SH-SY5Y (cell line): Measurements from ENCODE around the gene PTPDC1.

Source experiments
- GATA2 ChIP-seq: IDR thresholded peaks from 2 replicates; pipeline ENCODE4 v1.6.1; 2011; ENCODE audit warnings: mild to moderate bottlenecking, low read depth, low read length
- GATA3 ChIP-seq: IDR thresholded peaks from 2 replicates; pipeline ENCODE4 v1.6.1; 2011; ENCODE audit warnings: low read depth, mild to moderate bottlenecking, low read length, moderate library complexity

DNA sequence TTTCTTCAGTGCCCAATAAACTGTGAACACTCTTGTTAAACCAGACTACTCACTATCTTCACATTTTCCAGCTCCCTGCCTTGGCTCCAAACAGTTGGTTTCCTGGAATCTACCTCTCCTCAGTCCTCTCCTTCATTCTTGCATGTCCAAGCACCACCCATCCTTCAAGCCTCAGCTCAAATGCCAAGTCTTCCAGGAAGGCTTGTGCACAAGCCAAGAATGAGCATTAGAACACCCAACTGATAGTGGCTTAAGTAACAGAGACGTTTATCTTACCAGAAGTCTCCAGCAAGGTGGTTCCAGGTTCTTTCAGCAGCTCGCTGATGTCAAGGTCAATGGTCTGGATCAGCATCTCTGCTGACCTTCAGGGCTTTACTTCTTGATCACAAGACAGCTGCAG is 60.1 kb downstream of the PTPDC1 start:
- TF ChIP-seq GATA3 (no peak), GATA2 (no peak)
